Chondrocyte (in vitro differentiated cells): ENCODE measurements around the gene LRRC63. TPM values are rescaled to one million over a fixed set of nuclear protein-coding genes. Genes with fewer than 3 reads are reported as not detected.

ENCODE experiments used
- DNase-seq: peaks from one replicate; pipeline ENCODE4 v3.0.0; 2021; ENCODE audit warnings: mixed read lengths, low spot score
- H3K27ac Mint-ChIP-seq: one replicate; pipeline ENCODE4 v1.8.0; 2021; ENCODE audit warnings: mild to moderate bottlenecking, moderate library complexity, mixed read lengths; ENCODE audit not compliant: unreplicated experiment
- H3K27me3 Mint-ChIP-seq: 2 replicates; pipeline ENCODE4 v1.8.0; 2021; ENCODE audit warnings: low read depth, mixed read lengths
- H3K36me3 Mint-ChIP-seq: 2 replicates; pipeline ENCODE4 v1.8.0; 2021; ENCODE audit warnings: low read depth, mixed read lengths
- H3K4me1 Mint-ChIP-seq: 2 replicates; pipeline ENCODE4 v1.8.0; 2021; ENCODE audit warnings: low read depth, mild to moderate bottlenecking, mixed read lengths
- H3K4me3 Mint-ChIP-seq: one replicate; pipeline ENCODE4 v1.8.0; 2021; ENCODE audit warnings: mild to moderate bottlenecking, moderate library complexity, mixed read lengths; ENCODE audit not compliant: unreplicated experiment
- H3K9me3 Mint-ChIP-seq: 2 replicates; pipeline ENCODE4 v1.8.0; 2021; ENCODE audit warnings: low read depth, mixed read lengths
- total RNA-seq: library from RNA; stranded (reverse); gene quantifications from 3 replicates; pipeline ENCODE4 v1.2.1, GENCODE V29; 2021
- TF ChIP-seq, protein P1 (sequence below): fragments of 200-600 bp; sonication (generic); IDR thresholded peaks from 2 replicates; pipeline ENCODE4 v1.5.0; 2021; ENCODE audit warnings: antibody characterized with exemption, mild to moderate bottlenecking, moderate library complexity

The LRRC63 gene
- total RNA-seq, 1 donor from 2014 or later: 0.15 TPM

DNA sequence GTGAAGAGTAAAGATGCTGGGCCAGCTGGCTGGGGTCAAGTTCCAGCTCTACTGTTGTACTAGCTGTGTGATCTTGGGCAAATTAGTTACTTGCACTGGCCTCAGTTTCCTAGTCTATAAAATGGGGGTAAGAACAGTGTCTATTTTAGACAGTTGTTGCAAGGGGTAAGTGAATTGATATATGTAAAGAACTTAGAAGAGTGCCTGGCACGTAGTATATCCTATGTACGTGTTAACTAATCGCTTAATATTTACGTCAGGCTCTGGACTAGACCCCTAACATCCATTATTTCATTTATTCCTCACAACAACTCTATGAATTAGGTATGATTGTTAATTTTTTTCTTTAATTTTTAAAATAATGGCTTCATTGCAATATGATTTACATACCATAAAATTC lies 26.1 kb upstream of the LRRC63 start:
- DNase-seq: no peak
- H3K4me1 Mint-ChIP-seq: no peaks in the 10 kb centered on the region
- no peak overlapping the region for H3K27ac Mint-ChIP-seq
- no peak overlapping the region for H3K4me3 Mint-ChIP-seq
- H3K27me3 Mint-ChIP-seq: no peaks in the 10 kb centered on the region
- H3K36me3 Mint-ChIP-seq: no peaks in the 10 kb centered on the region
- H3K9me3 Mint-ChIP-seq: no peaks in the 10 kb centered on the region
- TF ChIP-seq, protein P1, sequence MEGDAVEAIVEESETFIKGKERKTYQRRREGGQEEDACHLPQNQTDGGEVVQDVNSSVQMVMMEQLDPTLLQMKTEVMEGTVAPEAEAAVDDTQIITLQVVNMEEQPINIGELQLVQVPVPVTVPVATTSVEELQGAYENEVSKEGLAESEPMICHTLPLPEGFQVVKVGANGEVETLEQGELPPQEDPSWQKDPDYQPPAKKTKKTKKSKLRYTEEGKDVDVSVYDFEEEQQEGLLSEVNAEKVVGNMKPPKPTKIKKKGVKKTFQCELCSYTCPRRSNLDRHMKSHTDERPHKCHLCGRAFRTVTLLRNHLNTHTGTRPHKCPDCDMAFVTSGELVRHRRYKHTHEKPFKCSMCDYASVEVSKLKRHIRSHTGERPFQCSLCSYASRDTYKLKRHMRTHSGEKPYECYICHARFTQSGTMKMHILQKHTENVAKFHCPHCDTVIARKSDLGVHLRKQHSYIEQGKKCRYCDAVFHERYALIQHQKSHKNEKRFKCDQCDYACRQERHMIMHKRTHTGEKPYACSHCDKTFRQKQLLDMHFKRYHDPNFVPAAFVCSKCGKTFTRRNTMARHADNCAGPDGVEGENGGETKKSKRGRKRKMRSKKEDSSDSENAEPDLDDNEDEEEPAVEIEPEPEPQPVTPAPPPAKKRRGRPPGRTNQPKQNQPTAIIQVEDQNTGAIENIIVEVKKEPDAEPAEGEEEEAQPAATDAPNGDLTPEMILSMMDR: no peak

DNA sequence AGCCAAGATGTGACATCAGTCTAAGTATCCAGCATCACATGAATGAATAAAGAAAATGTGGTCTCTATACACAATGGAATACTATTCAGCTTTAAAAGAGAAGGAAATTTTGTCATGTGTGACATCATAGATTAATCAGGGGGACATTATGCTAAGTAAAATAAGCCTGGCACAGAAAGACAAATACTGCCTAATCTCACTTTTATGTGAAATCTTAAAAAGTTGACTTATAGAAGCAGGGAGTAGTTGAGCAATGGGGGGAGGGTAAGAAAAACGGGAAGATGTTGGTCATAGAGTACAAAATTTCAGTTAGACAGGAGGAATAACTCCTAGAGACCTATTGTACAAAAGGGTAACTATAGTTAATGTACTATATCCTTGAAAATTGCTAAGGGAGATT lies 19.3 kb upstream of the LRRC63 start:
- TF ChIP-seq, protein P1: no peak
- Mint-ChIP-seq H3K9me3 (no peaks in the 10 kb centered on the region), H3K36me3 (no peaks in the 10 kb centered on the region), H3K4me1 (no peaks in the 10 kb centered on the region), H3K27me3 (no peaks in the 10 kb centered on the region), H3K27ac (no peak overlapping the region), H3K4me3 (no peak overlapping the region)
- no peak for DNase-seq

DNA sequence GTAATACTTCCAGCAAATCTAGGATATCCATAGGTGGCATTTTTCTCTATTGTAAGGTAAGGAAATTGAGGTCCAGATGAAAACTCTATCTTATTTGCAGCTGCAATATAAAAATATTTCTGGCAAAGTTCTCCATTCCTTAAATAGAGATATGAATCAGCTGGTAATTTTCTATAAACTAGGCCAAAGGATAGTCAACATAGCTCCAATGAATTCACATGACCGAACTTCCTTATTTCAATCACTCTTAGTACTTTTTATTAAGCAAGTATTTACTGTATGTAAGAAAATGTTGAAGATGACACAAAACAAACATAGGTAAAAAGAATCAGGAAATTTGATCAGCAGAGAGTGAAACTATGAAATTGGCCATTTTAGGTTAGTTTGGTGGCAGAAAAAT lies 16.7 kb upstream of the LRRC63 start:
- Mint-ChIP-seq H3K36me3 (no peaks in the 10 kb centered on the region), H3K9me3 (no peaks in the 10 kb centered on the region), H3K27ac (no peak overlapping the region), H3K4me3 (no peak overlapping the region), H3K4me1 (no peaks in the 10 kb centered on the region), H3K27me3 (no peaks in the 10 kb centered on the region)
- TF ChIP-seq, protein P1: no peak
- no peak for DNase-seq

DNA sequence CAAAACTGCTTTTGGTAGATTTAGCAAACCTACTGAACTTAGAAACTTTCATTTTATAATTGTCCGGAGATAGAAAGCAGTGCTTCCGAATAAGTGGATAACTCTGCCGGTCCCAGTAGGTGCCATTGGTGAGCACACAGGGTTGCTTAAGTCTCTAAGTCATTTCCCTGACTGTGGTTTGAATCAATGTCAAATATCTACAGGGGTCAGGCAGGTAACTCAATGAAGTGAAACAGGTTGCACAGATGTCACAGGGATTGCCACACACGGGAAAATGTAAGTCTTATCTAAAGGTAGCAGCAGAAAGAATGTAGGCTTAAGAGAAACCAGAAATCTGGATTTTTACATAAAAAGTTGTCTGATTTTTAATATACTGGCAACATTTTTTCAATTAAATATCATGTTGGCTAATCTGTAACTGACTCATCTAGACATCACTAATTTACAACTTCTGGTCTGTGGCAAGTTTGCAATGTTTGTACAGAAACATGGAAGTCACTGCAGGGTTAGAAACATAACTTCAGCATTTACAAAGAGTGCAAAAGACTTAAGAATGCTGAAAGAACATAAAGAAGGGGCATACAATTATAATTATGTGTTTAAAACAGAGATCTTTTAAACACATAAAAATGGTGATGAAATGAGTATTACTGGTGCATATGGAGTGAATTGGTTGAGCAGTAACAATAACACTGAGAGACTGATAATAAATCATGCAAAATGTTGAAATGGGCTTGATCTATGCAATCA lies 14.3 kb upstream of the LRRC63 start:
- no peaks in the 10 kb centered on the region for H3K27me3 Mint-ChIP-seq
- no peaks in the 10 kb centered on the region for H3K36me3 Mint-ChIP-seq
- H3K4me3 Mint-ChIP-seq: no peak overlapping the region
- DNase-seq: no peak
- no peaks in the 10 kb centered on the region for H3K4me1 Mint-ChIP-seq
- TF ChIP-seq, protein P1: no peak
- H3K9me3 Mint-ChIP-seq: no peaks in the 10 kb centered on the region
- H3K27ac Mint-ChIP-seq: no peak overlapping the region

DNA sequence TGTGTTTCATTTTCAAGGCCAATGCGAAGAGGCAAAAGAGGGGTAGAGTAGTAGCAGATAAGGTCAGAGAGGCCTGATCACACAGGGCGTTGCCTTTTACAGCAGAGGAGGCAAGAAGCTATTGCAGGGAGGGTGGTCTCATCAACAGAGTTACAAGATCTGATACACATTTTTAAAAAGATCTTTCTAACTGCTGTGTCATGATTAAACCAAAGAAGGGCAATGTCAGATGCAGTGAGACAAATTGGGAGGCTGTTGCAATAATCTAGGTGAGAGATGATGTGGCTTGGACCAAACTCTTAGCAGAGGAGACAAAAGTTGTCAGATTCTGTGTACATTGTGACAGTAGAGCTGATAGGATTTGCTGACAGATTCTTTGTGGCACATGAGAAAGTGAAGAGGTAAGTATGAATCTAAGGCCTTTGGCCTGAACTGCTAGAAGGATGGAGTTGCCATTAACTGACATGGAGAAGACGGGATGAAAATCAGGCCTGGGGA lies 13.0 kb upstream of the LRRC63 start:
- Mint-ChIP-seq H3K27ac (no peak overlapping the region), H3K4me1 (no peaks in the 10 kb centered on the region), H3K36me3 (no peaks in the 10 kb centered on the region), H3K4me3 (no peak overlapping the region), H3K27me3 (no peaks in the 10 kb centered on the region), H3K9me3 (no peaks in the 10 kb centered on the region)
- DNase-seq: no peak
- TF ChIP-seq, protein P1: no peak
